ENCODE results near the gene TENT5C. TPM values are rescaled to one million over a fixed set of nuclear protein-coding genes. Genes with fewer than 3 reads are reported as not detected.

Gene TENT5C
- total and polyA plus RNA-seq, 9 of the 15 experiments (the other 6 are each of a cell fraction or from before 2014, with no cell fraction given) = 1.8 to 7.7 (median 4.0) TPM

DNA sequence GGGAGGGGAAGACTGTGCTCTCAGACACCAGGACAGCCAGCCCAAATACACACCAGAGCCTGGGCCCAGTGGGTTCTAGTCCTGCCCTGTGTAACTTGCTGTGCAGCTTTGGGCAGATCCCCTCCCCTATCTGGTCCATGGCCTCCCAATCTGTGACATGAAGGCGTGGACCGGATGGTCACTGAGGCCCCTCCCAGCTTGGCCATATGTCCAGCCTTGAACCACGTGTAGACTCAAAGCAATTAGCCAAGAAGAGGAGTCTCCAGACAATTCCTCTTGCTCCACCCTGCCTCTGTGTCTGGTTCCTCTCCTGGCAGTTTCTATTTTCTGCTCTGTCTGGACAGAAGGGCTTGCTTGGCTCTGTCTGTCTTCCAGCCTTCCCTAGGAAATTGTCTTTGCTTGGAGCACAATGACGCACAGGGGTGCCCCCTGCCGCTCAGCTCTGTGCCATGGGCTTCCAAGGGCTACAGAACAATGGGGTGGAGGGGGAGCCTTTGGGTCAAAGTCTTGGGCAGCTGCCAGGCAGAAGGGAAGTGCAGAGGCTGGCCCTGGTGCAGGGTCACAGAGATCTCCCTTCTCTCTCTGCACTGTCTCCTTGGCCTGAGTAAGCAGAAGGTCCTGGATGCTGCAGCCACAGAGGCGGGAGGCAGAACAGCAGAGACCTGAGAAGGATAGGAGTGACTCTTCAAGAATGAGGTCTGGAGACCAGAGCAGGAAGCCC is 66.1 kb downstream of the TENT5C start:
- POLR2A ChIA-PET = interaction anchor here (0.5 to 3.3 kb wide), 10 partner anchors 10 to 314 kb away, joined by 3 to 15 read pairs (median 3); partner anchors contain the start of gene TENT5C
- FAIRE-seq = peak; percentile 87
- no peak for TF ChIP-seq NCOA6 (IDR thresholded peaks at IDR 0.05)
- peak; percentile 13; the same call in 1 of the 2 replicates for TF ChIP-seq KLF1 (tag; IDR thresholded peaks at IDR 0.05)
- TF ChIP-seq ZNF57 (CRISPR knock-in tag; IDR thresholded peaks at IDR 0.05) = no peak
- 0 out of 4 replicates have a peak, but pooled peaks of 1 of the 2 experiments have one; percentile 28 for TF ChIP-seq RCOR1 (IDR thresholded peaks at IDR 0.05; ENCODE audit: borderline replicate concordance in 1 of 2, low read depth in 2 of 2, low read length in 2 of 2)
- TF ChIP-seq NR1H2 (CRISPR knock-in tag; IDR thresholded peaks at IDR 0.05) = no peak
- no peak for TF ChIP-seq HNRNPLL (IDR thresholded peaks at IDR 0.05; ENCODE audit: low read depth, low read length, poor library complexity, severe bottlenecking)
- TF ChIP-seq ESRRA (IDR thresholded peaks at IDR 0.05; ENCODE audit: borderline replicate concordance, low read depth) = peak; percentile 46; the same call in 1 of the 2 replicates
- TF ChIP-seq BRCA1 (IDR thresholded peaks at IDR 0.05) = no peak
- TF ChIP-seq BRCA1 (CRISPR knock-in tag; IDR thresholded peaks at IDR 0.05) = no peak
- TF ChIP-seq TCF3 (CRISPR knock-in tag; IDR thresholded peaks at IDR 0.05) = no peak
- TF ChIP-seq POLR2B (IDR thresholded peaks at IDR 0.05; ENCODE audit: low read depth, partially characterized antibody) = no peak
- no peak for TF ChIP-seq NONO (IDR thresholded peaks at IDR 0.05; ENCODE audit: low read depth in 2 of 2, low read length in 1 of 2)
- no peak for TF ChIP-seq ZNF699 (CRISPR knock-in tag; IDR thresholded peaks at IDR 0.05; ENCODE audit: insufficient replicate concordance)
- TF ChIP-seq, protein P1, sequence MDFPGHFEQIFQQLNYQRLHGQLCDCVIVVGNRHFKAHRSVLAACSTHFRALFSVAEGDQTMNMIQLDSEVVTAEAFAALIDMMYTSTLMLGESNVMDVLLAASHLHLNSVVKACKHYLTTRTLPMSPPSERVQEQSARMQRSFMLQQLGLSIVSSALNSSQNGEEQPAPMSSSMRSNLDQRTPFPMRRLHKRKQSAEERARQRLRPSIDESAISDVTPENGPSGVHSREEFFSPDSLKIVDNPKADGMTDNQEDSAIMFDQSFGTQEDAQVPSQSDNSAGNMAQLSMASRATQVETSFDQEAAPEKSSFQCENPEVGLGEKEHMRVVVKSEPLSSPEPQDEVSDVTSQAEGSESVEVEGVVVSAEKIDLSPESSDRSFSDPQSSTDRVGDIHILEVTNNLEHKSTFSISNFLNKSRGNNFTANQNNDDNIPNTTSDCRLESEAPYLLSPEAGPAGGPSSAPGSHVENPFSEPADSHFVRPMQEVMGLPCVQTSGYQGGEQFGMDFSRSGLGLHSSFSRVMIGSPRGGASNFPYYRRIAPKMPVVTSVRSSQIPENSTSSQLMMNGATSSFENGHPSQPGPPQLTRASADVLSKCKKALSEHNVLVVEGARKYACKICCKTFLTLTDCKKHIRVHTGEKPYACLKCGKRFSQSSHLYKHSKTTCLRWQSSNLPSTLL (IDR thresholded peaks at IDR 0.05) = no peak
- peak; percentile 27 for TF ChIP-seq HDAC3 (IDR thresholded peaks at IDR 0.05; ENCODE audit: borderline replicate concordance, partially characterized antibody)
- no peak for TF ChIP-seq DACH1 (IDR thresholded peaks at IDR 0.05; ENCODE audit: partially characterized antibody)
- TF ChIP-seq, protein P2, sequence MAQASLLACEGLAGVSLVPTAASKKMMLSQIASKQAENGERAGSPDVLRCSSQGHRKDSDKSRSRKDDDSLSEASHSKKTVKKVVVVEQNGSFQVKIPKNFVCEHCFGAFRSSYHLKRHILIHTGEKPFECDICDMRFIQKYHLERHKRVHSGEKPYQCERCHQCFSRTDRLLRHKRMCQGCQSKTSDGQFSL (CRISPR knock-in tag; IDR thresholded peaks at IDR 0.05) = peak; percentile 56; the same call in 1 of the 2 replicates
- TF ChIP-seq, protein P2 (tag; IDR thresholded peaks at IDR 0.05) = no peak
- peak; percentile 87; the same call in 1 of the 2 replicates for TF ChIP-seq EHMT2 (IDR thresholded peaks at IDR 0.05)
- TF ChIP-seq BRD4 (IDR thresholded peaks at IDR 0.05) = no peak

More for the DNA sequence above, 66.1 kb downstream of the TENT5C start:
- no peak overlapping the region for H3K27ac ChIP-seq (ENCODE audit: extremely low read depth, low read depth, low read length)
- no peaks in the 10 kb centered on the region for H3K27me3 ChIP-seq (ENCODE audit: control insufficient read depth in 2 of 2, insufficient read depth in 2 of 2, low read length in 2 of 2)
- intact Hi-C loops (cut with micrococcal nuclease) (loop anchor here (1.0 to 10.0 kb wide), 4 partner anchors 15 to 307 kb away; partner anchors contain the start of gene MAN1A2), in situ Hi-C loops (cut with MboI) (loop anchor here (5.0 kb wide), 2 partner anchors 85 to 135 kb away; no protein-coding TSS in a partner anchor)
- BruUV-seq (replicated peaks) = no TSS peak
- no peaks in the 10 kb centered on the region for H3K79me2 ChIP-seq (ENCODE audit: control insufficient read depth, insufficient read depth, low read length)
- peak overlapping the region in 1 of 2 experiments; percentile 18; a peak in 1 of 4 replicates for H3K9ac ChIP-seq (ENCODE audit: insufficient read depth in 1 of 2, low read depth in 2 of 2, low read length in 2 of 2)
- H3K9me1 ChIP-seq (ENCODE audit: control insufficient read depth, insufficient read depth, low read length) = no peaks in the 10 kb centered on the region
- H2AFZ ChIP-seq (ENCODE audit: low read depth, low read length) = peak overlapping the region; percentile 54
- CTCF ChIA-PET (ENCODE audit: low intra/inter-chr PET ratio) = interaction anchor here (0.7 to 1.2 kb wide), 3 partner anchors 137 to 604 kb away, joined by 3 to 6 read pairs (median 3); no protein-coding TSS in a partner anchor
- ATAC-seq (peak; percentile 86), DNase-seq (ENCODE audit: extremely low read depth in 1 of 4, low spot score in 3 of 4) (peak; percentile 47 to 82 (median 62))
- no peak overlapping the region for H3K4me2 ChIP-seq (ENCODE audit: insufficient read depth, low read length)
- H4K20me1 ChIP-seq (replicated peaks; ENCODE audit: control insufficient read depth, insufficient read depth, low read length) = no peaks in the 10 kb centered on the region
- WGBS (ENCODE audit: insufficient coverage, low coverage, missing lambda C conversion rate) = 38% methylated on average over 6 of the region's 6 CpGs
- H3K4me1 ChIP-seq (replicated peaks in 1 of 2; ENCODE audit: control insufficient read depth in 2 of 2, insufficient read depth in 2 of 2, low read length in 2 of 2) = peaks cover 10 to 21% of the 10 kb centered on the region in 2 experiments
- no peak overlapping the region for H3K4me3 ChIP-seq
- H3K9me3 ChIP-seq (replicated peaks; ENCODE audit: control insufficient read depth, insufficient read depth, low read depth, low read length) = no peaks in the 10 kb centered on the region
- no peaks in the 10 kb centered on the region for H3K36me3 ChIP-seq (ENCODE audit: control insufficient read depth, insufficient read depth, low read length)

Measured in K562 (cell line).